K562 (cell line): ENCODE measurements around the gene RUNX3. TPM values are rescaled to one million over a fixed set of nuclear protein-coding genes. Genes with fewer than 3 reads are reported as not detected.
A peak's percentile ranks its signal among the peaks of the same experiment; 100 is the strongest.

ENCODE experiments used
- CAMTA2 ChIP-seq: fragments of 250-450 bp; sonication (Bioruptor Pico); conservative IDR thresholded peaks from 2 replicates; pipeline ENCODE4 v1.5.1; 2022
- CBFA2T2 ChIP-seq: fragments of 450-650 bp; conservative IDR thresholded peaks from 2 replicates; pipeline ENCODE4 v1.6.1; 2017; ENCODE audit warnings: mild to moderate bottlenecking
- CTCFL ChIP-seq: IDR thresholded peaks from 2 replicates; pipeline ENCODE4 v1.6.1; 2011; ENCODE audit warnings: borderline replicate concordance, low read depth, mild to moderate bottlenecking, moderate library complexity, low read length; ENCODE audit not compliant: insufficient read depth, poor library complexity, severe bottlenecking
- FOXA1 ChIP-seq: fragments of 450-650 bp; IDR thresholded peaks from 2 replicates; pipeline ENCODE4 v1.6.1; 2016; ENCODE audit warnings: mild to moderate bottlenecking, borderline replicate concordance
- HEY1 ChIP-seq: fragments of 250-450 bp; sonication (Bioruptor Pico); IDR thresholded peaks from 2 replicates; pipeline ENCODE4 v1.5.0; 2020; ENCODE audit warnings: mild to moderate bottlenecking, moderate library complexity, borderline replicate concordance
- KDM1A ChIP-seq, 2 experiments: fragments of 450-650 bp; IDR thresholded peaks; 2 replicates each; pipeline ENCODE4 v1.6.1; 2016; ENCODE audit warnings: mild to moderate bottlenecking in 2 of 2
- NR1H2 ChIP-seq: sonication (generic); formaldehyde crosslinking; IDR thresholded peaks from 2 replicates; pipeline ENCODE4 v1.4.0; 2020; ENCODE audit warnings: mild to moderate bottlenecking, missing genetic modification reagents
- TAF1 ChIP-seq: IDR thresholded peaks from 2 replicates; pipeline ENCODE4 v1.6.1; 2011; ENCODE audit warnings: mild to moderate bottlenecking, low read length, moderate library complexity; ENCODE audit not compliant: insufficient read depth, control insufficient read depth, severe bottlenecking; ENCODE audit errors: extremely low read depth
- YY1 ChIP-seq, 3 experiments: IDR thresholded peaks; 2 replicates each; pipeline ENCODE4 v1.6.1; 2011; ENCODE audit warnings: low read length in 2 of 3, mild to moderate bottlenecking in 2 of 3, moderate library complexity in 2 of 3, borderline replicate concordance in 1 of 3, control low read depth in 1 of 3, low read depth in 1 of 3; ENCODE audit not compliant: insufficient read depth in 3 of 3, insufficient replicate concordance in 2 of 3, control insufficient read depth in 1 of 3, insufficient read length in 1 of 3; ENCODE audit errors: extremely low read depth in 1 of 3
- ZBTB8A ChIP-seq: fragments of 450-650 bp; IDR thresholded peaks from 2 replicates; pipeline ENCODE4 v1.6.1; 2018; ENCODE audit warnings: mild to moderate bottlenecking, moderate library complexity; ENCODE audit not compliant: partially characterized antibody
- ZNF717 ChIP-seq: fragments of 250-450 bp; sonication (Bioruptor Pico); IDR thresholded peaks from 2 replicates; pipeline ENCODE4 v1.5.0; 2021
- polyA plus RNA-seq, 8 experiments: library from polyadenylated mRNA; depleted of rRNA in 4 of 8; stranded (reverse) in 5 of 8; unstranded in 3 of 8; fragments of >200 nt; fragmentation: Nextera tagmentation in 2 of 8; fragmentation: Illumina TruSeq in 1 of 8; extraction: Ambion mirVana in 2 of 8; extraction: Trizol in 1 of 8; gene quantifications; 2 replicates each; pipeline versions ENCODE4 v1.2.1 to v1.2.3, GENCODE V29; 2011 to 2014; ENCODE audit warnings: inconsistent platforms in 1 of 8, missing spikeins in 1 of 8
- total RNA-seq, 7 experiments: library from RNA; depleted of rRNA in 6 of 7; stranded (reverse); fragments of >200 nt in 6 of 7; fragmentation: Illumina TruSeq in 2 of 7; extraction: Trizol in 2 of 7; gene quantifications; 2 replicates each; pipeline versions ENCODE4 v1.2.1 to v1.2.3, GENCODE V29; 2011 to 2021; ENCODE audit warnings: low replicate concordance in 1 of 7
- TF ChIP-seq, protein P1 (sequence below): fragments of 250-450 bp; sonication (Bioruptor Pico); IDR thresholded peaks from 2 replicates; pipeline ENCODE4 v1.4.0; 2020
- TF ChIP-seq, protein P2 (sequence below): fragments of 200-800 bp; sonication (Bioruptor generic); IDR thresholded peaks from 2 replicates; pipeline ENCODE4 v1.6.1; 2017; ENCODE audit warnings: missing genetic modification characterization, missing compliant biosample characterization
- TF ChIP-seq, protein P3 (sequence below): sonication (generic); formaldehyde crosslinking; IDR thresholded peaks from 2 replicates; pipeline ENCODE4 v1.8.1; 2022; ENCODE audit warnings: missing genetic modification reagents

Gene RUNX3
- total and polyA plus RNA-seq, 9 of the 15 experiments (the other 6 are each of a cell fraction or from before 2014, with no cell fraction given) = 0.01 to 0.64 (median 0.09) TPM

GRCh38 chr1:24932284-24932683 lies 2.2 kb upstream of the RUNX3 start (continued):
- TF ChIP-seq CTCFL = peak; percentile 26
- TF ChIP-seq, protein P1, sequence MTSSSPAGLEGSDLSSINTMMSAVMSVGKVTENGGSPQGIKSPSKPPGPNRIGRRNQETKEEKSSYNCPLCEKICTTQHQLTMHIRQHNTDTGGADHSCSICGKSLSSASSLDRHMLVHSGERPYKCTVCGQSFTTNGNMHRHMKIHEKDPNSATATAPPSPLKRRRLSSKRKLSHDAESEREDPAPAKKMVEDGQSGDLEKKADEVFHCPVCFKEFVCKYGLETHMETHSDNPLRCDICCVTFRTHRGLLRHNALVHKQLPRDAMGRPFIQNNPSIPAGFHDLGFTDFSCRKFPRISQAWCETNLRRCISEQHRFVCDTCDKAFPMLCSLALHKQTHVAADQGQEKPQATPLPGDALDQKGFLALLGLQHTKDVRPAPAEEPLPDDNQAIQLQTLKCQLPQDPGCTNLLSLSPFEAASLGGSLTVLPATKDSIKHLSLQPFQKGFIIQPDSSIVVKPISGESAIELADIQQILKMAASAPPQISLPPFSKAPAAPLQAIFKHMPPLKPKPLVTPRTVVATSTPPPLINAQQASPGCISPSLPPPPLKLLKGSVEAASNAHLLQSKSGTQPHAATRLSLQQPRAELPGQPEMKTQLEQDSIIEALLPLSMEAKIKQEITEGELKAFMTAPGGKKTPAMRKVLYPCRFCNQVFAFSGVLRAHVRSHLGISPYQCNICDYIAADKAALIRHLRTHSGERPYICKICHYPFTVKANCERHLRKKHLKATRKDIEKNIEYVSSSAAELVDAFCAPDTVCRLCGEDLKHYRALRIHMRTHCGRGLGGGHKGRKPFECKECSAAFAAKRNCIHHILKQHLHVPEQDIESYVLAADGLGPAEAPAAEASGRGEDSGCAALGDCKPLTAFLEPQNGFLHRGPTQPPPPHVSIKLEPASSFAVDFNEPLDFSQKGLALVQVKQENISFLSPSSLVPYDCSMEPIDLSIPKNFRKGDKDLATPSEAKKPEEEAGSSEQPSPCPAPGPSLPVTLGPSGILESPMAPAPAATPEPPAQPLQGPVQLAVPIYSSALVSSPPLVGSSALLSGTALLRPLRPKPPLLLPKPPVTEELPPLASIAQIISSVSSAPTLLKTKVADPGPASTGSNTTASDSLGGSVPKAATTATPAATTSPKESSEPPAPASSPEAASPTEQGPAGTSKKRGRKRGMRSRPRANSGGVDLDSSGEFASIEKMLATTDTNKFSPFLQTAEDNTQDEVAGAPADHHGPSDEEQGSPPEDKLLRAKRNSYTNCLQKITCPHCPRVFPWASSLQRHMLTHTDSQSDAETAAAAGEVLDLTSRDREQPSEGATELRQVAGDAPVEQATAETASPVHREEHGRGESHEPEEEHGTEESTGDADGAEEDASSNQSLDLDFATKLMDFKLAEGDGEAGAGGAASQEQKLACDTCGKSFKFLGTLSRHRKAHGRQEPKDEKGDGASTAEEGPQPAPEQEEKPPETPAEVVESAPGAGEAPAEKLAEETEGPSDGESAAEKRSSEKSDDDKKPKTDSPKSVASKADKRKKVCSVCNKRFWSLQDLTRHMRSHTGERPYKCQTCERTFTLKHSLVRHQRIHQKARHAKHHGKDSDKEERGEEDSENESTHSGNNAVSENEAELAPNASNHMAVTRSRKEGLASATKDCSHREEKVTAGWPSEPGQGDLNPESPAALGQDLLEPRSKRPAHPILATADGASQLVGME (CRISPR knock-in tag) = no peak
- TF ChIP-seq CAMTA2 = no peak
- TF ChIP-seq ZNF717 = no peak
- no peak for TF ChIP-seq HEY1 (CRISPR knock-in tag)
- no peak for TF ChIP-seq KDM1A (IDR thresholded peaks at IDR 0.05)
- no peak for TF ChIP-seq FOXA1
- TF ChIP-seq, protein P2, sequence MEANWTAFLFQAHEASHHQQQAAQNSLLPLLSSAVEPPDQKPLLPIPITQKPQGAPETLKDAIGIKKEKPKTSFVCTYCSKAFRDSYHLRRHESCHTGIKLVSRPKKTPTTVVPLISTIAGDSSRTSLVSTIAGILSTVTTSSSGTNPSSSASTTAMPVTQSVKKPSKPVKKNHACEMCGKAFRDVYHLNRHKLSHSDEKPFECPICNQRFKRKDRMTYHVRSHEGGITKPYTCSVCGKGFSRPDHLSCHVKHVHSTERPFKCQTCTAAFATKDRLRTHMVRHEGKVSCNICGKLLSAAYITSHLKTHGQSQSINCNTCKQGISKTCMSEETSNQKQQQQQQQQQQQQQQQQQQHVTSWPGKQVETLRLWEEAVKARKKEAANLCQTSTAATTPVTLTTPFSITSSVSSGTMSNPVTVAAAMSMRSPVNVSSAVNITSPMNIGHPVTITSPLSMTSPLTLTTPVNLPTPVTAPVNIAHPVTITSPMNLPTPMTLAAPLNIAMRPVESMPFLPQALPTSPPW = peak; percentile 51
- TF ChIP-seq NR1H2 (CRISPR knock-in tag) = no peak
- TF ChIP-seq, protein P3, sequence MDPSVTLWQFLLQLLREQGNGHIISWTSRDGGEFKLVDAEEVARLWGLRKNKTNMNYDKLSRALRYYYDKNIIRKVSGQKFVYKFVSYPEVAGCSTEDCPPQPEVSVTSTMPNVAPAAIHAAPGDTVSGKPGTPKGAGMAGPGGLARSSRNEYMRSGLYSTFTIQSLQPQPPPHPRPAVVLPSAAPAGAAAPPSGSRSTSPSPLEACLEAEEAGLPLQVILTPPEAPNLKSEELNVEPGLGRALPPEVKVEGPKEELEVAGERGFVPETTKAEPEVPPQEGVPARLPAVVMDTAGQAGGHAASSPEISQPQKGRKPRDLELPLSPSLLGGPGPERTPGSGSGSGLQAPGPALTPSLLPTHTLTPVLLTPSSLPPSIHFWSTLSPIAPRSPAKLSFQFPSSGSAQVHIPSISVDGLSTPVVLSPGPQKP (CRISPR knock-in tag) = no peak
- TF ChIP-seq ZBTB8A = no peak
- no peak for TF ChIP-seq TAF1
- no peak for TF ChIP-seq CBFA2T2
- TF ChIP-seq YY1 (IDR thresholded peaks at IDR 0.05; ENCODE audit: borderline replicate concordance in 1 of 3, control insufficient read depth in 1 of 3, extremely low read depth in 1 of 3, insufficient read depth in 3 of 3, insufficient read length in 1 of 3, insufficient replicate concordance in 2 of 3, low read depth in 1 of 3, low read length in 2 of 3) = peak in 1 of 3 experiments; percentile 40
